Neural cell (in vitro differentiated cells): Measurements from ENCODE around the gene ADGRB3. TPM values are rescaled to one million over a fixed set of nuclear protein-coding genes. Genes with fewer than 3 reads are reported as not detected.

Experiments
- H2AFZ ChIP-seq: fragments of 200-600, 300-800 bp; sonication (generic), shearing (Covaris generic); 2 replicates; pipeline ENCODE4 v1.6.0; 2014; ENCODE audit warnings: low read depth, mild to moderate bottlenecking, antibody characterized with exemption, low read length, moderate library complexity
- H3F3A ChIP-seq: fragments of 200-600 bp; shearing (Covaris generic); 2 replicates; pipeline ENCODE4 v1.6.1; 2016; ENCODE audit warnings: mild to moderate bottlenecking, moderate library complexity, mixed read lengths, antibody characterized with exemption, low read length; ENCODE audit not compliant: insufficient read depth, poor library complexity, severe bottlenecking
- H3K27ac ChIP-seq: fragments of 200-600, 300-800 bp; sonication (generic), shearing (Covaris generic); 2 replicates; pipeline ENCODE4 v1.5.1; 2014; ENCODE audit warnings: mild to moderate bottlenecking, low read length, moderate library complexity
- H3K27me3 ChIP-seq: fragments of 300-800, 200-600 bp; sonication (generic), shearing (Covaris generic); 2 replicates; pipeline ENCODE4 v1.6.0; 2014; ENCODE audit warnings: mild to moderate bottlenecking, low read depth, low read length, moderate library complexity; ENCODE audit not compliant: insufficient read depth
- H3K36me3 ChIP-seq: fragments of 300-800, 200-600 bp; sonication (generic), shearing (Covaris generic); 2 replicates; pipeline ENCODE4 v1.5.1; 2014; ENCODE audit warnings: mild to moderate bottlenecking, antibody characterized with exemption, low read length, moderate library complexity; ENCODE audit not compliant: insufficient read depth
- H3K4me2 ChIP-seq: fragments of 300-800, 200-600 bp; sonication (generic), shearing (Covaris generic); 2 replicates; pipeline ENCODE4 v1.6.0; 2014; ENCODE audit warnings: mild to moderate bottlenecking, low read length
- H3K4me3 ChIP-seq: fragments of 300-800, 200-600 bp; sonication (generic), shearing (Covaris generic); 2 replicates; pipeline ENCODE4 v1.5.1; 2014; ENCODE audit warnings: mild to moderate bottlenecking, low read length, moderate library complexity
- H3K79me2 ChIP-seq: fragments of 200-600 bp; shearing (Covaris generic); replicated peaks from 2 replicates; pipeline ENCODE4 v1.6.0; 2014; ENCODE audit warnings: mild to moderate bottlenecking, low read length, moderate library complexity; ENCODE audit not compliant: insufficient read depth
- H3K9ac ChIP-seq: fragments of 300-800, 200-600 bp; sonication (generic), shearing (Covaris generic); 2 replicates; pipeline ENCODE4 v1.6.1; 2016; ENCODE audit warnings: mild to moderate bottlenecking, low read length, mixed read lengths
- H3K9me2 ChIP-seq: fragments of 200-600 bp; shearing (Covaris generic); 2 replicates; pipeline ENCODE4 v1.6.1; 2016; ENCODE audit warnings: mild to moderate bottlenecking, low read length, mixed read lengths; ENCODE audit not compliant: insufficient read depth
- H3K9me3 ChIP-seq: fragments of 200-600, 300-800 bp; sonication (generic), shearing (Covaris generic); 2 replicates; pipeline ENCODE4 v1.6.1; 2016; ENCODE audit warnings: mild to moderate bottlenecking, mixed run types, low read length, moderate library complexity, mixed read lengths
- H4K20me1 ChIP-seq: fragments of 200-600 bp; shearing (Covaris generic); 2 replicates; pipeline ENCODE4 v1.6.1; 2016; ENCODE audit warnings: mild to moderate bottlenecking, mixed run types; ENCODE audit not compliant: insufficient read depth
- CTCF ChIP-seq: fragments of 450-650 bp; IDR thresholded peaks from 2 replicates; pipeline ENCODE4 v1.5.1; 2014; ENCODE audit warnings: antibody characterized with exemption, mild to moderate bottlenecking, moderate library complexity; ENCODE audit not compliant: poor library complexity, severe bottlenecking
- EP300 ChIP-seq: fragments of 450-650 bp; conservative IDR thresholded peaks from 2 replicates; pipeline ENCODE4 v1.6.1; 2014; ENCODE audit warnings: antibody characterized with exemption, mild to moderate bottlenecking, moderate library complexity; ENCODE audit not compliant: poor library complexity, severe bottlenecking
- EZH2 ChIP-seq: fragments of 200-600, 300-800 bp; shearing (Covaris generic), sonication (generic); IDR thresholded peaks from 2 replicates; pipeline ENCODE4 v1.6.1; 2014; ENCODE audit warnings: antibody characterized with exemption, low read length, borderline replicate concordance, mild to moderate bottlenecking; ENCODE audit not compliant: insufficient read depth, poor library complexity, severe bottlenecking
- MXI1 ChIP-seq: fragments of 450-650 bp; conservative IDR thresholded peaks from 2 replicates; pipeline ENCODE4 v1.6.1; 2014; ENCODE audit warnings: antibody characterized with exemption, mild to moderate bottlenecking; ENCODE audit not compliant: poor library complexity, severe bottlenecking
- POLR2AphosphoS5 ChIP-seq: IDR thresholded peaks from 2 replicates; pipeline ENCODE4 v1.6.1; 2012
- RAD21 ChIP-seq: fragments of 450-650 bp; conservative IDR thresholded peaks from 2 replicates; pipeline ENCODE4 v1.6.1; 2014; ENCODE audit warnings: antibody characterized with exemption, mild to moderate bottlenecking, moderate library complexity
- SMC3 ChIP-seq: fragments of 450-650 bp; conservative IDR thresholded peaks from 2 replicates; pipeline ENCODE4 v1.6.1; 2014; ENCODE audit warnings: antibody characterized with exemption, mild to moderate bottlenecking, moderate library complexity; ENCODE audit not compliant: poor library complexity
- TAF1 ChIP-seq: IDR thresholded peaks from 2 replicates; pipeline ENCODE4 v1.6.1; 2012; ENCODE audit warnings: low read depth
- polyA plus RNA-seq: library from polyadenylated mRNA; depleted of rRNA; stranded (reverse); fragments of >200 nt; gene quantifications from 2 replicates; pipeline ENCODE4 v1.2.3, GENCODE V29; 2014
- TF ChIP-seq, protein P1 (sequence below): IDR thresholded peaks from 2 replicates; pipeline ENCODE4 v1.6.1; 2012; ENCODE audit warnings: borderline replicate concordance

ADGRB3 gene
- polyA plus RNA-seq, 1 donor from 2014 or later: 66.5 TPM

GRCh38 chr6:69238067-69238466 is 603.0 kb downstream of the ADGRB3 start:
- H3K4me3 ChIP-seq: peak overlapping the region; percentile 21
- no peak overlapping the region for H3K9ac ChIP-seq
- H3K27me3 ChIP-seq: no peaks in the 10 kb centered on the region
- no peaks in the 10 kb centered on the region for H3K9me2 ChIP-seq
- H3K36me3 ChIP-seq: peaks cover 7% of the 10 kb centered on the region
- H3F3A ChIP-seq: no peaks in the 10 kb centered on the region
- no peak overlapping the region for H2AFZ ChIP-seq
- H3K79me2 ChIP-seq: no peaks in the 10 kb centered on the region
- H3K4me2 ChIP-seq: peak overlapping the region; percentile 6
- no peaks in the 10 kb centered on the region for H4K20me1 ChIP-seq
- H3K27ac ChIP-seq: no peak overlapping the region
- H3K9me3 ChIP-seq: no peaks in the 10 kb centered on the region
- TF ChIP-seq TAF1: no peak
- no peak for TF ChIP-seq MXI1
- no peak for TF ChIP-seq CTCF

- no peaks in the 10 kb centered on the region for H3K79me2 ChIP-seq
- peaks cover 7% of the 10 kb centered on the region for H3K36me3 ChIP-seq
- no peak overlapping the region for H3K9ac ChIP-seq
- no peak overlapping the region for H3K27ac ChIP-seq
- H2AFZ ChIP-seq: no peak overlapping the region
- H3K4me2 ChIP-seq: no peak overlapping the region
- H3F3A ChIP-seq: no peaks in the 10 kb centered on the region
- no peaks in the 10 kb centered on the region for H4K20me1 ChIP-seq
- no peaks in the 10 kb centered on the region for H3K9me3 ChIP-seq
- H3K27me3 ChIP-seq: no peaks in the 10 kb centered on the region
- TF ChIP-seq EZH2 (no peak), CTCF (no peak), SMC3 (no peak), POLR2AphosphoS5 (no peak), MXI1 (no peak), EP300 (no peak), TAF1 (no peak)
- H3K9me2 ChIP-seq: no peaks in the 10 kb centered on the region
- H3K4me3 ChIP-seq: no peak overlapping the region
Observed at GRCh38 chr6:69246983-69247382, 611.9 kb downstream of the ADGRB3 start.

GRCh38 chr6:69261010-69261409 is 625.9 kb downstream of the ADGRB3 start:
- no peak overlapping the region for H3K4me2 ChIP-seq
- no peak overlapping the region for H3K4me3 ChIP-seq
- no peak overlapping the region for H3K27ac ChIP-seq
- H3K9me2 ChIP-seq: no peaks in the 10 kb centered on the region
- H3K36me3 ChIP-seq: no peaks in the 10 kb centered on the region
- H3K27me3 ChIP-seq: no peaks in the 10 kb centered on the region
- no peak overlapping the region for H2AFZ ChIP-seq
- TF ChIP-seq, protein P1, sequence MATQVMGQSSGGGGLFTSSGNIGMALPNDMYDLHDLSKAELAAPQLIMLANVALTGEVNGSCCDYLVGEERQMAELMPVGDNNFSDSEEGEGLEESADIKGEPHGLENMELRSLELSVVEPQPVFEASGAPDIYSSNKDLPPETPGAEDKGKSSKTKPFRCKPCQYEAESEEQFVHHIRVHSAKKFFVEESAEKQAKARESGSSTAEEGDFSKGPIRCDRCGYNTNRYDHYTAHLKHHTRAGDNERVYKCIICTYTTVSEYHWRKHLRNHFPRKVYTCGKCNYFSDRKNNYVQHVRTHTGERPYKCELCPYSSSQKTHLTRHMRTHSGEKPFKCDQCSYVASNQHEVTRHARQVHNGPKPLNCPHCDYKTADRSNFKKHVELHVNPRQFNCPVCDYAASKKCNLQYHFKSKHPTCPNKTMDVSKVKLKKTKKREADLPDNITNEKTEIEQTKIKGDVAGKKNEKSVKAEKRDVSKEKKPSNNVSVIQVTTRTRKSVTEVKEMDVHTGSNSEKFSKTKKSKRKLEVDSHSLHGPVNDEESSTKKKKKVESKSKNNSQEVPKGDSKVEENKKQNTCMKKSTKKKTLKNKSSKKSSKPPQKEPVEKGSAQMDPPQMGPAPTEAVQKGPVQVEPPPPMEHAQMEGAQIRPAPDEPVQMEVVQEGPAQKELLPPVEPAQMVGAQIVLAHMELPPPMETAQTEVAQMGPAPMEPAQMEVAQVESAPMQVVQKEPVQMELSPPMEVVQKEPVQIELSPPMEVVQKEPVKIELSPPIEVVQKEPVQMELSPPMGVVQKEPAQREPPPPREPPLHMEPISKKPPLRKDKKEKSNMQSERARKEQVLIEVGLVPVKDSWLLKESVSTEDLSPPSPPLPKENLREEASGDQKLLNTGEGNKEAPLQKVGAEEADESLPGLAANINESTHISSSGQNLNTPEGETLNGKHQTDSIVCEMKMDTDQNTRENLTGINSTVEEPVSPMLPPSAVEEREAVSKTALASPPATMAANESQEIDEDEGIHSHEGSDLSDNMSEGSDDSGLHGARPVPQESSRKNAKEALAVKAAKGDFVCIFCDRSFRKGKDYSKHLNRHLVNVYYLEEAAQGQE: no peak
- TF ChIP-seq POLR2AphosphoS5: no peak
- no peak for TF ChIP-seq MXI1
- no peak for TF ChIP-seq CTCF
- TF ChIP-seq SMC3: no peak
- TF ChIP-seq EP300: no peak
- TF ChIP-seq RAD21: no peak
- TF ChIP-seq TAF1: no peak
- TF ChIP-seq EZH2: no peak
- H3F3A ChIP-seq: no peaks in the 10 kb centered on the region
- H3K9me3 ChIP-seq: no peaks in the 10 kb centered on the region
- no peaks in the 10 kb centered on the region for H3K79me2 ChIP-seq
- H3K9ac ChIP-seq: no peak overlapping the region
- no peaks in the 10 kb centered on the region for H4K20me1 ChIP-seq
